PFSK-1 (cell line): ENCODE measurements around the gene PHF2.

ENCODE experiments used
- SIN3A ChIP-seq: IDR thresholded peaks from 2 replicates; pipeline ENCODE4 v1.6.1; 2012; ENCODE audit warnings: mild to moderate bottlenecking, low read length, moderate library complexity, borderline replicate concordance; ENCODE audit not compliant: insufficient read depth
- TF ChIP-seq, protein P1 (sequence below), 2 experiments: IDR thresholded peaks; 2 replicates each; pipeline versions ENCODE4 v1.6.1 to v1.8.0; 2011 to 2012; ENCODE audit warnings: low read depth in 2 of 2, low read length in 2 of 2, control low read depth in 1 of 2, inconsistent platforms in 1 of 2, mild to moderate bottlenecking in 1 of 2, moderate library complexity in 1 of 2; ENCODE audit not compliant: insufficient read depth in 1 of 2

DNA sequence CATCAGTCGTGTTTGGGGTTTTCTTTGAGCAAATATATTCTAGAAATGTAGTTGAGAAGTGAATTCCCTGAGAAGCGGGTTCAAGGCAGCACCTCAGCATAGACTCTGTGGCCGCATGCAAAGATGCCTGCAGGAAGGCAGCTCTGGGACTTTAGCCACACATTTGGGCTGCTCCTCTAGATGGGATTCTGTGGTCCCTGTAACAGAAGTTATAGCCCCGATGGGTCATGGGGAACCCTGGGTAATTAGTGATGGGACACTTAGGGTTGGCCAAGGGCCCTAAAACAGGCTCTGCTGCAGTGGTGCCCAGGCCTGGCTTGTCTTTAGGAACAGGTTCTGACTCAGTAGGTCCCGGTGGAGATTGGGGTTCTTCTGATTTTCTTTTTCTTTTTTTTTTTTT is 36.8 kb downstream of the PHF2 start:
- TF ChIP-seq, protein P1, sequence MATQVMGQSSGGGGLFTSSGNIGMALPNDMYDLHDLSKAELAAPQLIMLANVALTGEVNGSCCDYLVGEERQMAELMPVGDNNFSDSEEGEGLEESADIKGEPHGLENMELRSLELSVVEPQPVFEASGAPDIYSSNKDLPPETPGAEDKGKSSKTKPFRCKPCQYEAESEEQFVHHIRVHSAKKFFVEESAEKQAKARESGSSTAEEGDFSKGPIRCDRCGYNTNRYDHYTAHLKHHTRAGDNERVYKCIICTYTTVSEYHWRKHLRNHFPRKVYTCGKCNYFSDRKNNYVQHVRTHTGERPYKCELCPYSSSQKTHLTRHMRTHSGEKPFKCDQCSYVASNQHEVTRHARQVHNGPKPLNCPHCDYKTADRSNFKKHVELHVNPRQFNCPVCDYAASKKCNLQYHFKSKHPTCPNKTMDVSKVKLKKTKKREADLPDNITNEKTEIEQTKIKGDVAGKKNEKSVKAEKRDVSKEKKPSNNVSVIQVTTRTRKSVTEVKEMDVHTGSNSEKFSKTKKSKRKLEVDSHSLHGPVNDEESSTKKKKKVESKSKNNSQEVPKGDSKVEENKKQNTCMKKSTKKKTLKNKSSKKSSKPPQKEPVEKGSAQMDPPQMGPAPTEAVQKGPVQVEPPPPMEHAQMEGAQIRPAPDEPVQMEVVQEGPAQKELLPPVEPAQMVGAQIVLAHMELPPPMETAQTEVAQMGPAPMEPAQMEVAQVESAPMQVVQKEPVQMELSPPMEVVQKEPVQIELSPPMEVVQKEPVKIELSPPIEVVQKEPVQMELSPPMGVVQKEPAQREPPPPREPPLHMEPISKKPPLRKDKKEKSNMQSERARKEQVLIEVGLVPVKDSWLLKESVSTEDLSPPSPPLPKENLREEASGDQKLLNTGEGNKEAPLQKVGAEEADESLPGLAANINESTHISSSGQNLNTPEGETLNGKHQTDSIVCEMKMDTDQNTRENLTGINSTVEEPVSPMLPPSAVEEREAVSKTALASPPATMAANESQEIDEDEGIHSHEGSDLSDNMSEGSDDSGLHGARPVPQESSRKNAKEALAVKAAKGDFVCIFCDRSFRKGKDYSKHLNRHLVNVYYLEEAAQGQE (IDR thresholded peaks at IDR 0.05; ENCODE audit: insufficient read depth in 1 of 2, low read depth in 2 of 2, low read length in 2 of 2) = no peak
- no peak for TF ChIP-seq SIN3A
